Astrocyte (in vitro differentiated cells and primary cell): Measurements from ENCODE around the gene ZNF488. TPM values are rescaled to one million over a fixed set of nuclear protein-coding genes. Genes with fewer than 3 reads are reported as not detected.

ENCODE experiments used
- DNase-seq: peaks from one replicate; pipeline ENCODE4 v3.0.0-alpha.2; 2010; ENCODE audit warnings: low read depth
- FAIRE-seq: peaks from 2 replicates; lab custom pipeline; 2011; peaks lifted over from hg19 to GRCh38; lab: Jason Lieb, UNC
- H2AFZ ChIP-seq: 2 replicates; pipeline ENCODE4 v1.6.0; 2012; ENCODE audit warnings: low read depth, low read length, inconsistent platforms
- H3K27ac ChIP-seq: 2 replicates; pipeline ENCODE4 v1.5.1; 2011; ENCODE audit warnings: low read depth, low read length, inconsistent platforms
- H3K27me3 ChIP-seq: 2 replicates; pipeline ENCODE4 v1.6.0; 2011; ENCODE audit warnings: low read length, inconsistent platforms; ENCODE audit not compliant: insufficient read depth
- H3K36me3 ChIP-seq: 2 replicates; pipeline ENCODE4 v1.5.1; 2011; ENCODE audit warnings: low read length, inconsistent platforms; ENCODE audit not compliant: insufficient read depth
- H3K4me1 ChIP-seq: 2 replicates; pipeline ENCODE4 v1.5.1; 2011; ENCODE audit warnings: low read length, inconsistent platforms; ENCODE audit not compliant: insufficient read depth
- H3K4me2 ChIP-seq: 2 replicates; pipeline ENCODE4 v1.6.0; 2012; ENCODE audit warnings: low read length, inconsistent platforms
- H3K4me3 ChIP-seq: 2 replicates; pipeline ENCODE4 v1.5.1; 2011; ENCODE audit warnings: low read depth, mild to moderate bottlenecking, low read length, inconsistent platforms; ENCODE audit not compliant: insufficient read depth
- H3K79me2 ChIP-seq: 2 replicates; pipeline ENCODE4 v1.6.0; 2012; ENCODE audit warnings: mild to moderate bottlenecking, low read length, inconsistent platforms; ENCODE audit not compliant: insufficient read depth
- H3K9ac ChIP-seq: 2 replicates; pipeline ENCODE4 v1.6.0; 2012; ENCODE audit warnings: mild to moderate bottlenecking, low read length, inconsistent platforms
- H3K9me3 ChIP-seq: 2 replicates; pipeline ENCODE4 v1.5.1; 2012; ENCODE audit warnings: low read depth, mild to moderate bottlenecking, low read length, inconsistent platforms; ENCODE audit not compliant: insufficient read depth
- H4K20me1 ChIP-seq: 2 replicates; pipeline ENCODE4 v1.6.0; 2012; ENCODE audit warnings: low read length, inconsistent platforms; ENCODE audit not compliant: insufficient read depth
- H3K27ac Mint-ChIP-seq: one replicate; pipeline ENCODE4 v1.8.0; 2021; ENCODE audit warnings: mild to moderate bottlenecking, mixed read lengths; ENCODE audit not compliant: unreplicated experiment
- H3K27me3 Mint-ChIP-seq: one replicate; pipeline ENCODE4 v1.8.0; 2021; ENCODE audit warnings: low read depth, mixed read lengths; ENCODE audit not compliant: unreplicated experiment
- H3K36me3 Mint-ChIP-seq: one replicate; pipeline ENCODE4 v1.8.0; 2021; ENCODE audit warnings: low read depth, mixed read lengths; ENCODE audit not compliant: unreplicated experiment
- H3K4me1 Mint-ChIP-seq: one replicate; pipeline ENCODE4 v1.8.0; 2021; ENCODE audit warnings: low read depth, mixed read lengths; ENCODE audit not compliant: unreplicated experiment
- H3K4me3 Mint-ChIP-seq: one replicate; pipeline ENCODE4 v1.8.0; 2021; ENCODE audit warnings: mild to moderate bottlenecking, moderate library complexity, mixed read lengths; ENCODE audit not compliant: unreplicated experiment
- H3K9me3 Mint-ChIP-seq: one replicate; pipeline ENCODE4 v1.8.0; 2021; ENCODE audit warnings: mild to moderate bottlenecking, mixed read lengths; ENCODE audit not compliant: unreplicated experiment
- EZH2 ChIP-seq: IDR thresholded peaks from 2 replicates; pipeline ENCODE4 v1.6.1; 2012; ENCODE audit warnings: mild to moderate bottlenecking, low read length, inconsistent platforms; ENCODE audit not compliant: insufficient read depth
- total RNA-seq: library from RNA; stranded (reverse); gene quantifications from 2 replicates; pipeline ENCODE4 v1.2.1, GENCODE V29; 2021
- TF ChIP-seq, protein P1 (sequence below): IDR thresholded peaks from 2 replicates; pipeline ENCODE4 v1.5.1; 2011; ENCODE audit warnings: low read depth, mild to moderate bottlenecking, inconsistent platforms, low read length, moderate library complexity; ENCODE audit not compliant: insufficient read depth

ZNF488 gene
- total RNA-seq, 1 donor from 2014 or later = 1.4 TPM

DNA sequence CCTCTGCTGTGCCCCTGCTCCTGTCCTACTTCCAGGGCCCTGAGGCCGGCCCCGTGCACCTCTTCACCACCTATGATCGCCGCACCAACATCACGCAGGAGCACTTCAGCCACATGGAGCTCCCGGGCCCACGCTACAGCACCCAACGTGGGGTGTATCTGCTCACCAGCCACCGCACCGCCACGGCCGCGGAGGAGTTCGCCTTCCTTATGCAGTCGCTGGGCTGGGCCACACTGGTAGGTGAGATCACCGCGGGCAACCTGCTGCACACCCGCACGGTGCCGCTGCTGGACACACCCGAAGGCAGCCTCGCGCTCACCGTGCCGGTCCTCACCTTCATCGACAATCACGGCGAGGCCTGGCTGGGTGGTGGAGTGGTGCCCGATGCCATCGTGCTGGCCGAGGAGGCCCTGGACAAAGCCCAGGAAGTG, 34.1 kb downstream of the ZNF488 start:
- Histone ChIP-seq H3K27ac (no peak overlapping the region), H4K20me1 (no peaks in the 10 kb centered on the region), H3K4me3 (no peak overlapping the region), H3K27me3 (peaks cover 6% of the 10 kb centered on the region), H2AFZ (no peak overlapping the region), H3K79me2 (no peaks in the 10 kb centered on the region), H3K9me3 (no peaks in the 10 kb centered on the region), H3K4me1 (no peaks in the 10 kb centered on the region), H3K36me3 (no peaks in the 10 kb centered on the region), H3K9ac (no peak overlapping the region), H3K4me2 (no peak overlapping the region)
- TF ChIP-seq, protein P1, sequence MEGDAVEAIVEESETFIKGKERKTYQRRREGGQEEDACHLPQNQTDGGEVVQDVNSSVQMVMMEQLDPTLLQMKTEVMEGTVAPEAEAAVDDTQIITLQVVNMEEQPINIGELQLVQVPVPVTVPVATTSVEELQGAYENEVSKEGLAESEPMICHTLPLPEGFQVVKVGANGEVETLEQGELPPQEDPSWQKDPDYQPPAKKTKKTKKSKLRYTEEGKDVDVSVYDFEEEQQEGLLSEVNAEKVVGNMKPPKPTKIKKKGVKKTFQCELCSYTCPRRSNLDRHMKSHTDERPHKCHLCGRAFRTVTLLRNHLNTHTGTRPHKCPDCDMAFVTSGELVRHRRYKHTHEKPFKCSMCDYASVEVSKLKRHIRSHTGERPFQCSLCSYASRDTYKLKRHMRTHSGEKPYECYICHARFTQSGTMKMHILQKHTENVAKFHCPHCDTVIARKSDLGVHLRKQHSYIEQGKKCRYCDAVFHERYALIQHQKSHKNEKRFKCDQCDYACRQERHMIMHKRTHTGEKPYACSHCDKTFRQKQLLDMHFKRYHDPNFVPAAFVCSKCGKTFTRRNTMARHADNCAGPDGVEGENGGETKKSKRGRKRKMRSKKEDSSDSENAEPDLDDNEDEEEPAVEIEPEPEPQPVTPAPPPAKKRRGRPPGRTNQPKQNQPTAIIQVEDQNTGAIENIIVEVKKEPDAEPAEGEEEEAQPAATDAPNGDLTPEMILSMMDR = no peak
- TF ChIP-seq EZH2 = no peak
- H3K9me3 Mint-ChIP-seq = peaks cover 2% of the 10 kb centered on the region
- no peaks in the 10 kb centered on the region for H3K36me3 Mint-ChIP-seq
- H3K4me3 Mint-ChIP-seq = no peak overlapping the region
- H3K4me1 Mint-ChIP-seq = no peaks in the 10 kb centered on the region
- FAIRE-seq (no peak), DNase-seq (no peak)
- no peak overlapping the region for H3K27ac Mint-ChIP-seq
- peaks cover 20% of the 10 kb centered on the region for H3K27me3 Mint-ChIP-seq

DNA sequence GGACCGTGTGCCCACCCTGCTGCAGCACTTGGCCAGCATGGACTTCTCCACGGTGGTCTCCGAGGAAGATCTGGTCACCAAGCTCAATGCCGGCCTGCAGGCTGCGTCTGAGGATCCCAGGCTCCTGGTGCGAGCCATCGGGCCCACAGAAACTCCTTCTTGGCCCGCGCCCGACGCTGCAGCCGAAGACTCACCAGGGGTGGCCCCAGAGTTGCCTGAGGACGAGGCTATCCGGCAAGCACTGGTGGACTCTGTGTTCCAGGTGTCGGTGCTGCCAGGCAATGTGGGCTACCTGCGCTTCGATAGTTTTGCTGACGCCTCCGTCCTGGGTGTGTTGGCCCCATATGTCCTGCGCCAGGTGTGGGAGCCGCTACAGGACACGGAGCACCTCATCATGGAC, 34.6 kb downstream of the ZNF488 start:
- no peak overlapping the region for H3K27ac Mint-ChIP-seq

More for the DNA sequence above, 34.6 kb downstream of the ZNF488 start:
- DNase-seq (no peak), FAIRE-seq (no peak)
- Mint-ChIP-seq H3K27me3 (peaks cover 20% of the 10 kb centered on the region), H3K9me3 (peaks cover 2% of the 10 kb centered on the region), H3K36me3 (no peaks in the 10 kb centered on the region), H3K4me3 (no peak overlapping the region), H3K4me1 (no peaks in the 10 kb centered on the region)
- no peak for TF ChIP-seq EZH2
- TF ChIP-seq, protein P1 = no peak
- no peak overlapping the region for H3K4me3 ChIP-seq
- no peak overlapping the region for H3K9ac ChIP-seq
- no peak overlapping the region for H3K4me2 ChIP-seq
- H3K27me3 ChIP-seq = peaks cover 6% of the 10 kb centered on the region
- H3K9me3 ChIP-seq = no peaks in the 10 kb centered on the region
- no peaks in the 10 kb centered on the region for H3K4me1 ChIP-seq
- no peaks in the 10 kb centered on the region for H4K20me1 ChIP-seq
- no peaks in the 10 kb centered on the region for H3K36me3 ChIP-seq
- no peak overlapping the region for H3K27ac ChIP-seq
- H3K79me2 ChIP-seq = no peaks in the 10 kb centered on the region
- no peak overlapping the region for H2AFZ ChIP-seq
